ENCODE data around the gene VPS13D. TPM values are rescaled to one million over a fixed set of nuclear protein-coding genes. Genes with fewer than 3 reads are reported as not detected.

Gene VPS13D
- total and polyA plus RNA-seq, 10 of the 15 experiments (the other 5 are each of a cell fraction or from before 2014, with no cell fraction given), result 1.4 to 16.9 (median 8.5) TPM

- TF ChIP-seq USF2 (IDR thresholded peaks at IDR 0.05; ENCODE audit: borderline replicate concordance, low read depth, low read length) (no peak), ZBED1 (IDR thresholded peaks at IDR 0.05; ENCODE audit: borderline replicate concordance) (peak; percentile 60; the same call in 1 of the 2 replicates), E2F8 (IDR thresholded peaks at IDR 0.05; ENCODE audit: low read depth, partially characterized antibody) (no peak), CTCF (IDR thresholded peaks at IDR 0.05 in 2 of 3, conservative IDR thresholded peaks at IDR 0.05 in 1 of 3; ENCODE audit: control insufficient read depth in 2 of 3, extremely low read depth in 1 of 3, insufficient read depth in 1 of 3, low read depth in 3 of 3, low read length in 3 of 3) (no peak), IRF4 (IDR thresholded peaks at IDR 0.05; ENCODE audit: low read depth, low read length) (0 out of 2 replicates have a peak, but pooled peaks have one; percentile 33), HDGF (IDR thresholded peaks at IDR 0.05) (no peak), CEBPB (IDR thresholded peaks at IDR 0.05; ENCODE audit: borderline replicate concordance in 1 of 2, low read depth in 2 of 2, low read length in 2 of 2) (no peak), EP300 (IDR thresholded peaks at IDR 0.05; ENCODE audit: borderline replicate concordance in 1 of 2, control insufficient read depth in 1 of 2, low read depth in 2 of 2, low read length in 2 of 2) (peak; percentile 23 to 62; a peak in 1 of 4 replicates), BMI1 (IDR thresholded peaks at IDR 0.05; ENCODE audit: borderline replicate concordance) (no peak; the same call in 1 of the 2 replicates), POLR2A (IDR thresholded peaks at IDR 0.05; ENCODE audit: low read depth, low read length) (no peak), RAD51 (IDR thresholded peaks at IDR 0.05) (no peak), ZNF217 (IDR thresholded peaks at IDR 0.05) (0 out of 2 replicates have a peak, but pooled peaks have one; percentile 62), BRCA1 (IDR thresholded peaks at IDR 0.05; ENCODE audit: low read depth, low read length) (no peak), HCFC1 (IDR thresholded peaks at IDR 0.05; ENCODE audit: low read length) (no peak), ZZZ3 (IDR thresholded peaks at IDR 0.05; ENCODE audit: control insufficient read depth, insufficient read length, low read depth) (no peak), BACH1 (IDR thresholded peaks at IDR 0.05; ENCODE audit: borderline replicate concordance) (no peak), FOS (IDR thresholded peaks at IDR 0.05; ENCODE audit: borderline replicate concordance, extremely low read depth, insufficient read length) (no peak), ATF7 (IDR thresholded peaks at IDR 0.05; ENCODE audit: low read depth) (peak; percentile 71), POU2F2 (IDR thresholded peaks at IDR 0.05; ENCODE audit: borderline replicate concordance, low read depth, low read length) (0 out of 3 replicates have a peak, but pooled peaks have one; percentile 68), SPI1 (IDR thresholded peaks at IDR 0.05; ENCODE audit: borderline replicate concordance, insufficient read depth, low read depth, low read length) (peak; percentile 40; the same call in 1 of the 2 replicates), ZNF24 (IDR thresholded peaks at IDR 0.05) (no peak), MYB (IDR thresholded peaks at IDR 0.05; ENCODE audit: borderline replicate concordance, low read depth, low read length) (no peak)
These were observed 208.6 kb downstream of the VPS13D start (continued) for GRCh38 chr1:12438349-12438924.
